Femur (tissue), 1 donor: ENCODE measurements around the gene SIGLEC7.

ENCODE experiments used
- DNase-seq: peaks from one replicate; pipeline ENCODE4 v3.0.0-alpha.2; 2017

SIGLEC7 gene

GRCh38 chr19:51119611-51120010 lies 22.5 kb upstream of the SIGLEC7 start:
- DNase-seq, result no peak

GRCh38 chr19:51120160-51120559 lies 21.9 kb upstream of the SIGLEC7 start:
- DNase-seq, result no peak

- DNase-seq, result no peak
Observed at GRCh38 chr19:51121257-51121656, 20.8 kb upstream of the SIGLEC7 start.

GRCh38 chr19:51122112-51122981 lies 19.8 kb upstream of the SIGLEC7 start:
- DNase-seq, result no peak

- peak; percentile 35 for DNase-seq
Observed at GRCh38 chr19:51123381-51123800, 18.7 kb upstream of the SIGLEC7 start.

GRCh38 chr19:51123802-51124201 lies 18.3 kb upstream of the SIGLEC7 start:
- DNase-seq, result no peak

- DNase-seq, result no peak
Observed at GRCh38 chr19:51124216-51124615, 17.9 kb upstream of the SIGLEC7 start.

- peak; percentile 39 for DNase-seq
Observed at GRCh38 chr19:51124729-51125128, 17.4 kb upstream of the SIGLEC7 start, which contains the start of gene SIGLEC9. Gene SIGLEC9, plus strand, starts transcription at chr19:51124906. Its CDS starts 69 bp downstream, at chr19:51124975.

GRCh38 chr19:51125421-51126075 lies 16.6 kb upstream of the SIGLEC7 start:
- no peak for DNase-seq

- no peak for DNase-seq
Observed at GRCh38 chr19:51127032-51127431, 15.1 kb upstream of the SIGLEC7 start.

- DNase-seq, result peak; percentile 53
Observed at GRCh38 chr19:51127755-51128154, 14.3 kb upstream of the SIGLEC7 start.

- no peak for DNase-seq
Observed at GRCh38 chr19:51128227-51128626, 13.9 kb upstream of the SIGLEC7 start.

- DNase-seq, result no peak
Observed at GRCh38 chr19:51129716-51130115, 12.4 kb upstream of the SIGLEC7 start.

- DNase-seq, result peak; percentile 49
Observed at GRCh38 chr19:51131780-51132680, 10.1 kb upstream of the SIGLEC7 start.

- DNase-seq, result no peak
Observed at GRCh38 chr19:51135004-51135403, 7.1 kb upstream of the SIGLEC7 start.

GRCh38 chr19:51135986-51136762 lies 5.9 kb upstream of the SIGLEC7 start:
- DNase-seq, result no peak

GRCh38 chr19:51136851-51137551 lies 5.1 kb upstream of the SIGLEC7 start:
- DNase-seq, result peak; percentile 32

GRCh38 chr19:51137792-51138425 lies 4.2 kb upstream of the SIGLEC7 start:
- DNase-seq, result no peak

- peak; percentile 61 for DNase-seq
Observed at GRCh38 chr19:51138549-51138979, 3.5 kb upstream of the SIGLEC7 start.

- DNase-seq, result no peak
Observed at GRCh38 chr19:51139299-51140014, 2.6 kb upstream of the SIGLEC7 start.
